Pancreas (tissue), 10 donors: ENCODE measurements around the gene MT1E. TPM values are rescaled to one million over a fixed set of nuclear protein-coding genes. Genes with fewer than 3 reads are reported as not detected.

Experiments
- ATAC-seq, 4 donors: fragments of 200-7000 bp; cut with Tn5 transposase; one replicate each; pipeline versions ENCODE4 v1.8.0 to v1.9.1; 2020; ENCODE audit warnings: mild to moderate bottlenecking in 4 of 4, moderate library complexity in 4 of 4
- DNase-seq, 6 donors: peaks; one replicate each; pipeline ENCODE4 v3.0.0-alpha.2; 2020
- FAIRE-seq: peaks from 2 replicates; lab custom pipeline; 2012; peaks lifted over from hg19 to GRCh38; lab: Jason Lieb, UNC
- H3K27ac ChIP-seq, 4 donors: fragments of 200-600 bp; sonication (generic); 1 replicate in 3 of 4; 2 replicates in 1 of 4; pipeline versions ENCODE4 v1.5.0 to v1.8.0; 2020
- H3K27me3 ChIP-seq, 4 donors: fragments of 200-600 bp; one replicate each; pipeline ENCODE4 v1.8.0; 2021
- H3K36me3 ChIP-seq, 3 donors: fragments of 200-600 bp; sonication (generic) in 1 of 3; one replicate each; pipeline versions ENCODE4 v1.5.0 to v1.8.0; 2020 to 2021
- H3K4me1 ChIP-seq, 3 donors: fragments of 200-600 bp; one replicate each; pipeline ENCODE4 v1.8.0; 2021
- H3K4me3 ChIP-seq, 4 donors: fragments of 200-600 bp; sonication (generic) in 2 of 4; one replicate each; pipeline versions ENCODE4 v1.5.0 to v1.8.0; 2020 to 2021
- H3K9me3 ChIP-seq, 4 donors: fragments of 200-600 bp; one replicate each; pipeline ENCODE4 v1.8.0; 2021
- CTCF ChIP-seq, 4 donors: fragments of 200-600 bp; sonication (generic) in 3 of 4; IDR thresholded peaks; one replicate each; pipeline versions ENCODE4 v1.5.0 to v1.8.0; 2021; ENCODE audit warnings: antibody characterized with exemption in 4 of 4
- WGBS, 2 donors: extraction: QIAGEN DNeasy Blood & Tissue Kit; methylation state at CpG; one replicate each; pipeline ENCODE4 v1.1.7; 2013; 5-methylcytosine and 5-hydroxymethylcytosine counted together
- intact Hi-C, 3 donors: fragments of 100-400 bp; cut with DNase I; formaldehyde crosslinking; loops; one replicate each; pipeline versions ENCODE4 v1.11.1 to v1.14.2; 2022
- polyA plus RNA-seq, 2 donors: library from polyadenylated mRNA; stranded (reverse); fragments of 200-250 nt; gene quantifications; one replicate each; pipeline ENCODE4 v1.2.3, GENCODE V29; 2013
- total RNA-seq, 6 donors: library from RNA; stranded (reverse); fragmentation: NEBNext Ultra II Directional in 4 of 6; extraction: Animal tissue kit (Norgen Biotek cat#: 25700) in 4 of 6; gene quantifications; one replicate each; pipeline versions ENCODE4 v1.2.1 to v1.2.4, GENCODE V29; 2021 to 2023
- donor health status: healthy with polysubstance abuse.
- donor health status: DM: no; HTN: no; CAD: no; lungs with moderate emphysema.
- donor health status: DM: no; HTN: no; CAD: no.
- donor health status: control.
- donor health status: control.
- donor health status: Bipolar disorder and iron deficiency.
- donor health status: DM: yes; HTN: yes; CAD: no.
- donor health status: DM: no; HTN: no; CAD: no.
- donor health status: DM: no; HTN: no; CAD: no.
- donor health status: DM: yes; HTN: yes; CAD: no.

MT1E gene
- total and polyA plus RNA-seq, 8 donors = 36.1 to 646 (median 203) TPM

GRCh38 chr16:56623637-56624036 lies 1.9 kb upstream of the MT1E start:
- intact Hi-C loops = no loop called here
- no peak for TF ChIP-seq CTCF (IDR thresholded peaks at IDR 0.05)

DNA sequence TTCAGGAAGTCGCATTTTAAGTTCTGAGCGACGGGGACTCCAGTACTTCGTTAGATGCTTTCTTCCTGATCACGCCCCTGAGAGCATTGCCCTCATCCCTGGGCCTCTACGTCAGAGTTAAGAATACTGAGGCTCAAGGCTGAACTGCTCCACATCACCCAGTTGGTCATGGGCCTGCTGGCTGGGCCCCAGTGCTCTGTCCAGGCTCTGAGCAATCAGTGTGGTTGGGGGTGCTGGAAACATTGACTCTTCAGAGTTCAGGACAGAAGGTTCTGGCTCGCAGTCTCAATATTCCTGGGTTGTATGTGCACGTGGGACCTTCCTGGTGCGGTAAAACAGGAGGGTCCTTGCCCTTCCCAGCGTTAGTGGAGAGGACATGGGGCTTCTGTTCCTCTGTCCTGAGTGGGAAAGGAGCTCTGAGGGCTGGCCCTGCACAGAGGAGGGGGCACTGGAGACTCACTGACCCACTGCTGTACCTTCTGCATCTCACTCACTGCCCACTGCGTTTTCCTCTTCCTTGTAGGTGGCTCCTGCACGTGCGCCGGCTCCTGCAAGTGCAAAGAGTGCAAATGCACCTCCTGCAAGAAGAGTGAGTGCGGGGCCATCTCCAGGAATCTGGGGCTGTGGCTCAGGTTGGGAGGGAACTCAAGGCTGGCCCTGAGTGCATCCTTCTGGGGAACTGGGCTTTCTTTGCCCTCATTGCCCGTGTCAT lies 518 bp downstream of the MT1E start:
- Histone ChIP-seq H3K27ac (peak overlapping the region; percentile 94 to 97 (median 95)), H3K27me3 (no peaks in the 10 kb centered on the region), H3K4me3 (peak overlapping the region; percentile 37 to 74 (median 63)), H3K9me3 (no peaks in the 10 kb centered on the region), H3K4me1 (peaks cover 0 to 9% (median 7%) of the 10 kb centered on the region in 3 donors), H3K36me3 (no peaks in the 10 kb centered on the region)
- ATAC-seq (peak; percentile 50 to 73 (median 64)), FAIRE-seq (no peak), DNase-seq (peak in 4 of 6 donors; percentile 60 to 84 (median 77))
- no peak for TF ChIP-seq CTCF (IDR thresholded peaks at IDR 0.05)
- 6 to 20% methylated on average over 16 of the region's 16 CpGs for WGBS, 2 donors
- intact Hi-C loops = no loop called here

More at GRCh38 chr16:56623637-56624036, 1.9 kb upstream of the MT1E start:
- H3K4me1 ChIP-seq = peaks cover 3 to 12% (median 9%) of the 10 kb centered on the region in 3 donors
- no peak for DNase-seq
- H3K9me3 ChIP-seq = no peaks in the 10 kb centered on the region
- no peak overlapping the region for H3K4me3 ChIP-seq
- no peak for FAIRE-seq
- no peaks in the 10 kb centered on the region for H3K36me3 ChIP-seq
- 91 to 98% methylated on average over 2 of the region's 2 CpGs for WGBS, 2 donors
- H3K27ac ChIP-seq = no peak overlapping the region
- ATAC-seq = no peak
- H3K27me3 ChIP-seq = no peaks in the 10 kb centered on the region

DNA sequence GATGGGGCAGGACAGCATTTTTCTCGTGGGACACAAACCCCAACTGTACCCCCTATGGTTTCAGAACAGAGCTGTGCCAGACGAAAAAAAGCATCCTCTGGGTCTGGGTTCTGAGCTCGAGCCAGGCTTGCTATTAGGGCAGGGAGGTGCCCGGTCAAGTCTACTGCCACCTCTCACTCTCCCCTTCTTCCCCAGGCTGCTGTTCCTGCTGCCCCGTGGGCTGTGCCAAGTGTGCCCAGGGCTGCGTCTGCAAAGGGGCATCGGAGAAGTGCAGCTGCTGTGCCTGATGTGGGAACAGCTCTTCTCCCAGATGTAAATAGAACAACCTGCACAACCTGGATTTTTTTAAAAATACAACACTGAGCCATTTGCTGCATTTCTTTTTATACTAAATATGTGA lies 1.1 kb downstream of the MT1E start:
- intact Hi-C loops = no loop called here
- no peak for TF ChIP-seq CTCF (IDR thresholded peaks at IDR 0.05)
- peak overlapping the region; percentile 94 to 97 (median 95) for H3K27ac ChIP-seq
- peak overlapping the region; percentile 37 to 74 (median 63) for H3K4me3 ChIP-seq
- H3K27me3 ChIP-seq = no peaks in the 10 kb centered on the region
- DNase-seq (peak in 1 of 6 donors; percentile 34), FAIRE-seq (no peak), ATAC-seq (peak in 3 of 4 donors; percentile 2 to 25 (median 8))
- 8 to 12% methylated on average over 7 of the region's 7 CpGs for WGBS, 2 donors
- no peaks in the 10 kb centered on the region for H3K36me3 ChIP-seq
- H3K9me3 ChIP-seq = no peaks in the 10 kb centered on the region
- H3K4me1 ChIP-seq = peaks cover 0 to 9% (median 7%) of the 10 kb centered on the region in 3 donors

DNA sequence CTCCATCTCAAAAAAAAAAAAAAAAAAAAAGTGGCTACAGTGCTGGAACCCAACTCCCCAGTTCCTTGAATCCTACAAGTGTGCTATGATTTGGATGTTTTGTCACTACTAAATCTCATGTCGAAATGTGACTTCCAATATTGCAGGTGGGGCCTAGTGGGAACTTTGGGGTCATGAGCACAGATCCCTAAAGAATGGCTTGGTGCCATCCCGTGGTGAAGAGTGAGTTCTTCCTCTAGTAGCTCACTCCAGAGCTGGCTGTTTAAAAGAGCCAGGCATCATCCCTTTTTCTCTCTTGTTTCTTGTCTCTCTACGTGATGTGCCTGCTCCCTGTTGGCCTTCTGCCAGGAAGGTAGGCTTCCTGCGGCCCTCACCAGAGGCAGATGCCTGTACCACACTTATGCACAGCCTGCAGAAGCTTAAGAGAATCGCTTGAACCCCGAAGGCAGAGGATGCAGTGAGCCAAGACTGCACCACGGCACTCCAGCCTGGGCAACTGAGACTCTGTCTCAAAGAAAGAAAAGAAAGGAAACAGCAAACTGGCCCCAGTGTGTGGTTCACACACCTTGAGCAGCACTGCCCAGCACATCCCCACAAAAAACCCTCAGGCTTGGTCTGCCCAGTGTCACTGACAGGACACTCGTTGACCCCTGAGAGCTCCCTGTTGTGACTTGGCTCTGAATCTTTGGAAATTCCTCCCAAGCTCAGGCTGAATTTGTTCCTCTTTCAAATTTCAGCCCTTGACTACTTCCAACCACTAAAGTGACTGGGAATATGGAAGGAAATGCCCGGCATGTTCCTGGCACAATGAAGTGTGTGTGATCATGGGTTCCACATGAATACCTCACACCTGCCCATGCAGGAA lies 3.1 kb downstream of the MT1E start:
- no peak for TF ChIP-seq CTCF (IDR thresholded peaks at IDR 0.05)
- intact Hi-C loops = no loop called here
- Histone ChIP-seq H3K4me1 (peaks cover 0 to 9% (median 9%) of the 10 kb centered on the region in 3 donors), H3K36me3 (no peaks in the 10 kb centered on the region), H3K27me3 (no peaks in the 10 kb centered on the region), H3K4me3 (no peak overlapping the region), H3K27ac (no peak overlapping the region), H3K9me3 (no peaks in the 10 kb centered on the region)
- no peak for DNase-seq
- no peak for ATAC-seq
- 55 to 62% methylated on average over 9 of the region's 9 CpGs for WGBS, 2 donors
- FAIRE-seq = no peak
